Kidney (tissue), 14 donors: Measurements from ENCODE around the gene TNS2. TPM values are rescaled to one million over a fixed set of nuclear protein-coding genes. Genes with fewer than 3 reads are reported as not detected.

Experiments used
- DNase-seq, 5 donors: peaks; one replicate each; pipeline ENCODE4 v3.0.0-alpha.2; 2013 to 2020
- FAIRE-seq: peaks from 2 replicates; lab custom pipeline; 2012; peaks lifted over from hg19 to GRCh38; lab: Jason Lieb, UNC
- H3K27ac ChIP-seq, 2 donors: one replicate each; pipeline ENCODE4 v1.7.0; 2013; ENCODE audit warnings: low read depth in 2 of 2, low read length in 2 of 2, inconsistent platforms in 1 of 2
- H3K27me3 ChIP-seq: one replicate; pipeline ENCODE4 v1.7.1; 2013; ENCODE audit warnings: low read length, inconsistent platforms; ENCODE audit not compliant: control insufficient read depth, insufficient read depth
- H3K36me3 ChIP-seq, 3 donors: one replicate each; pipeline versions ENCODE4 v1.7.0 to v1.7.1; 2013; ENCODE audit warnings: low read length in 3 of 3, control low read depth in 1 of 3, inconsistent platforms in 1 of 3; ENCODE audit not compliant: insufficient read depth in 3 of 3, control insufficient read depth in 2 of 3
- H3K4me1 ChIP-seq, 3 donors: one replicate each; pipeline versions ENCODE4 v1.7.0 to v1.7.1; 2013; ENCODE audit warnings: low read length in 3 of 3, inconsistent platforms in 1 of 3, low read depth in 1 of 3; ENCODE audit not compliant: control insufficient read depth in 2 of 3, insufficient read depth in 2 of 3
- H3K4me3 ChIP-seq, 3 donors: one replicate each; pipeline versions ENCODE4 v1.7.0 to v1.8.1; 2013; ENCODE audit warnings: low read length in 3 of 3, control low read depth in 1 of 3, inconsistent platforms in 1 of 3
- H3K9ac ChIP-seq, 3 donors: one replicate each; pipeline versions ENCODE4 v1.7.0 to v1.7.1; 2013; ENCODE audit warnings: low read length in 3 of 3, control low read depth in 1 of 3, inconsistent platforms in 1 of 3
- H3K9me3 ChIP-seq, 3 donors: one replicate each; pipeline versions ENCODE4 v1.7.0 to v1.7.1; 2013; ENCODE audit warnings: low read length in 3 of 3, control low read depth in 1 of 3, inconsistent platforms in 1 of 3; ENCODE audit not compliant: control insufficient read depth in 2 of 3, insufficient read depth in 1 of 3
- CTCF ChIP-seq: IDR thresholded peaks from 3 replicates; pipeline ENCODE4 v1.5.1; 2012; ENCODE audit warnings: mild to moderate bottlenecking, moderate library complexity, borderline replicate concordance; ENCODE audit not compliant: insufficient read depth; ENCODE audit errors: extremely low read depth
- intact Hi-C: fragments of 100-400 bp; cut with DNase I; formaldehyde crosslinking; loops from one replicate; pipeline ENCODE4 v1.11.1; 2022
- polyA plus RNA-seq: library from polyadenylated mRNA; stranded (reverse); fragments of 350-450 nt; fragmentation: Illumina TruSeq; extraction: RNeasy Lipid Tissue Mini Kit (QIAGEN cat#74804); gene quantifications from one replicate; pipeline ENCODE4 v1.2.3, GENCODE V29; 2014; ENCODE audit warnings: low read depth, low replicate concordance; ENCODE audit not compliant: insufficient read depth
- total RNA-seq: library from RNA; stranded (reverse); fragmentation: NEBNext Ultra II Directional; extraction: Animal tissue kit (Norgen Biotek cat#: 25700); gene quantifications from one replicate; pipeline ENCODE4 v1.2.1, GENCODE V29; 2021
- donor health status: control.
- donor health status: control.
- donor health status: control.
- donor health status: control.
- donor health status: control.
- donor health status: DM: yes; HTN: yes; CAD: no.
- donor health status: Normal renal cell carcinoma (clear cell type).

The TNS2 gene
- total and polyA plus RNA-seq, 2 donors from 2014 or later, result 90.1 to 179 TPM

GRCh38 chr12:53062011-53062961 lies 12.4 kb downstream of the TNS2 start:
- H3K4me3 ChIP-seq, result no peak overlapping the region
- H3K27ac ChIP-seq, result peak overlapping the region in 1 of 2 donors; percentile 1
- intact Hi-C loops, result loop anchor here (10.0 kb wide), 1 partner anchor 133 kb away; no protein-coding TSS in a partner anchor
- TF ChIP-seq CTCF, result no peak
- DNase-seq (peak in 2 of 5 donors; percentile 45 to 72), FAIRE-seq (no peak)
- H3K4me1 ChIP-seq, result peaks cover 0 to 37% (median 9%) of the 10 kb centered on the region in 3 donors
- no peak overlapping the region for H3K9ac ChIP-seq
- H3K9me3 ChIP-seq, result no peaks in the 10 kb centered on the region
- H3K36me3 ChIP-seq, result peaks cover 0 to 45% (median 15%) of the 10 kb centered on the region in 3 donors
- no peaks in the 10 kb centered on the region for H3K27me3 ChIP-seq

DNA sequence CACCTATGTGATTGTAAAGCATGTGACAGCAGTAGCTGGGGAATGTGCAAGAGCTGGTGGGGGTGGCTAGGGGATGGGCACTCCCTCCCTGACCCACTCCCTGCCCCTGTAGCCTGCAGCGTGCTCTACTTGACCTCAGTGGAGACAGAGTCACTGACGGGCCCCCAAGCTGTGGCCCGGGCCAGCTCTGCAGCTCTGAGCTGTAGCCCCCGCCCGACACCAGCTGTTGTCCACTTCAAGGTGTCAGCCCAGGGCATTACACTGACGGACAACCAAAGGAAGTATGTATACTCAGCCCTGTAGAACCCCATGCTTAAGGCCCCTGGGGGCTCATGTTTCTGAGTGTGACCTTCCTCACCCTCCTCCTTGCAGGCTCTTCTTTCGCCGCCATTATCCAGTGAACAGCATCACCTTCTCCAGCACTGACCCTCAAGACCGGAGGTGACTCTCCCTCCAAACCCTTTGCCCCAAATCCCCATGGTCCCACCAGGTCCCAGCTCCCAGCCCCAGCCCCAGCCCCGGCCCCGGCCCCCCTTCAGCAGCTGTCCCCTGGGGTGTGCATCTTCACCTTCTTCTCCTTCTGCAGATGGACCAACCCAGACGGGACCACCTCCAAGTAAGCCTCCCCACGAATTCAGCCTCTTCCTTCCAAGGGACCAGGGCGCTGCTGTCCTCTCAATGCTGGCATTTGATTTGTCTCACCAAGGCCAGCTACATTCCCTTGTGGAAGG lies 13.3 kb downstream of the TNS2 start:
- Histone ChIP-seq H3K27me3 (no peaks in the 10 kb centered on the region), H3K4me3 (no peak overlapping the region), H3K9me3 (no peaks in the 10 kb centered on the region), H3K9ac (no peak overlapping the region), H3K4me1 (peaks cover 0 to 37% (median 9%) of the 10 kb centered on the region in 3 donors), H3K36me3 (peaks cover 0 to 41% (median 12%) of the 10 kb centered on the region in 3 donors), H3K27ac (peak overlapping the region in 1 of 2 donors; percentile 6)
- intact Hi-C loops, result loop anchor here (10.0 kb wide), 1 partner anchor 132 kb away; no protein-coding TSS in a partner anchor
- no peak for FAIRE-seq
- peak in 2 of 5 donors; percentile 58 to 77 for DNase-seq
- TF ChIP-seq CTCF, result no peak

DNA sequence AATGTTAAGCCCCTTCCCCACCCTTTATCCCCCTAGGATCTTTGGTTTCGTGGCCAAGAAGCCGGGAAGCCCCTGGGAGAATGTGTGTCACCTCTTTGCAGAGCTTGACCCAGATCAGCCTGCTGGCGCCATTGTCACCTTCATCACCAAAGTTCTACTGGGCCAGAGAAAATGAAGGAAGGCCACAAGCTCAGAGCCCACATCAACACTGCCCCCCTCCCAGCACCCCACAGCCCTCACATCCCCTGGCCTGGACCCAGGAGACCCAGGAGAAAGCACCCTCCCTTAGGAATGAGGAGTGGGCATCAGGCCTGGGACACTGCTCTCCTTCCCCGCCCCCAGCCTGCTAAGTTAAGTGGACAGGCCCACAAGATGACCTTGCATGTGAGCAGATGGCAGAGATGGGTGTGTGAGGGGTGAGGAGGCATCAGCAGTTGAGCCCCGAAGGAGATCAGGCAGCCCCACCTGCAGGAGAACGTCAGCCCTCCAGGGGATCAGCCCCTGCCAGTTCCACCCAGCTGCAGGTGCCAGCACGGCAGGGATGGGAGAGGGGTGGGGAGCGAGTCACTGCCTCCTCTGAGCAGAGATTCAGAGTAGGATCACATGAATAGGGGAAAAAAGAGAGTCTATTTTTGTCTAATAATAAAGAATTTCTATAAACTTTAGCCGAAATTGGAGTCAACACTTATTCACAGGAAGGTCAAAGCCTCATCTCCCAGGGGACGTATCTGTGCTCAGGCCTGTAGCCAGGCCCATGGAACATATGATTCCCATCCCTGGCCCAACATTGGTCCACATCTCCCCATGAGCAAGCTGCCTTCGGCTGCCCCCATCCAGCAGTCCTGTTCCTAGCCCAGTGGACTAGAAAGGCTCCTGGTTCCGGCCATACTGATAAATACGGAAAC lies 14.1 kb downstream of the TNS2 start:
- H3K36me3 ChIP-seq, result peaks cover 0 to 41% (median 12%) of the 10 kb centered on the region in 3 donors
- H3K4me3 ChIP-seq, result no peak overlapping the region
- H3K27ac ChIP-seq, result peak overlapping the region; percentile 6 to 50
- FAIRE-seq, result no peak
- H3K4me1 ChIP-seq, result peaks cover 0 to 39% (median 9%) of the 10 kb centered on the region in 3 donors
- DNase-seq, result peak in 2 of 5 donors; percentile 35 to 82
- no peak for TF ChIP-seq CTCF
- H3K9me3 ChIP-seq, result no peaks in the 10 kb centered on the region
- intact Hi-C loops, result loop anchor here (10.0 kb wide), 1 partner anchor 131 kb away; no protein-coding TSS in a partner anchor
- H3K9ac ChIP-seq, result no peak overlapping the region
- no peaks in the 10 kb centered on the region for H3K27me3 ChIP-seq
